HG03159 (cell line): ENCODE data around the gene PTAR1.
A peak's percentile ranks its signal among the peaks of the same experiment; 100 is the strongest.
"Not testable (repeated sequence)": the region's sequence is repeated elsewhere in the genome, so short reads cannot be mapped to it uniquely, and the experiment has no call there.

ENCODE experiments used
- ATAC-seq: cut with Tn5 transposase; IDR thresholded peaks from one replicate; pipeline ENCODE4 v1.9.1; 2021; ENCODE audit warnings: mild to moderate bottlenecking, moderate library complexity; ENCODE audit not compliant: unreplicated experiment

PTAR1 gene, protein sequence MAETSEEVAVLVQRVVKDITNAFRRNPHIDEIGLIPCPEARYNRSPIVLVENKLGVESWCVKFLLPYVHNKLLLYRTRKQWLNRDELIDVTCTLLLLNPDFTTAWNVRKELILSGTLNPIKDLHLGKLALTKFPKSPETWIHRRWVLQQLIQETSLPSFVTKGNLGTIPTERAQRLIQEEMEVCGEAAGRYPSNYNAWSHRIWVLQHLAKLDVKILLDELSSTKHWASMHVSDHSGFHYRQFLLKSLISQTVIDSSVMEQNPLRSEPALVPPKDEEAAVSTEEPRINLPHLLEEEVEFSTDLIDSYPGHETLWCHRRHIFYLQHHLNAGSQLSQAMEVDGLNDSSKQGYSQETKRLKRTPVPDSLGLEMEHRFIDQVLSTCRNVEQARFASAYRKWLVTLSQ

DNA sequence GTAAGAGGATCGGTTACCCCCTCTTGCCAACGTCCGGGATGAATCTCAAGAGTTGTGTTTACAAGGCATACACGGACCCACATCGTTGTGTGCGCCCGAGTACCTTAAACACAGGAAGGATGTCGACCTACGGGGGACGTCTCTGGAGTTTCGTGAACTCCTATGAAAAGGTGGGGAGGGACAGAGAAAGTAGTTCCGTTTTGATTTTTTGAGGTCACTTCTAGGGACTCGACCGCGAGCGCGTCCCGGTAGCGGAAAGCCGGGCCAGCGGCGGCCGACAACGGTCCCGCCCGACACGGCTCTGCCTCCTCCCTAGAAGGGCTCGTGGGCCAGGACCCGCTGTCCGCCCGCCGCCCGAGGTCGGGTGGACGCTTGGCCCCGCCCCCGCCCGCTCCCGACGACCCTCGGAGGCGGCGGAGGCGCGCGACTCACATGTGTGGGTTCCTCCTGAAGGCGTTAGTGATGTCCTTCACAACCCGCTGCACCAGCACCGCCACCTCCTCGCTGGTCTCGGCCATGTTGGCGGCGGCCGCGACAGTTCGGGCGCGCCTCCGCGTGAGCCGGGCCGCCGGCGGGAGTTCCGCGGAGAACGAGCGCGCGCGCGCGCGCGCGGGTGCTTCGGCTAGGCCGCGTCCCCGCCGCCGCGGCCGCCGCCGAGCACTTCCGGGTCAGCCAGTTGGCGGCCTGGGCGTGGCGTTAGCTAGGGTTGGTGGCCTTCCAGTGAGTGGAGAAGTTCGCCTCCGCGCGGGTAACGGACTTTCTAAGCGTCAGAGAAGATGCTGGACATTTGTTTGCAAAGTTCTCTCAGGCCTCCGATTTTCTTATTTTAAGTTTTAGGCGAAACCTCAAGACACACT lies at the start of gene PTAR1:
Gene PTAR1 (minus strand): TSS at position 591 of the 857 bp plus-strand sequence. CDS start 73 bp downstream, at position 518.
- ATAC-seq, result peak; percentile 90

DNA sequence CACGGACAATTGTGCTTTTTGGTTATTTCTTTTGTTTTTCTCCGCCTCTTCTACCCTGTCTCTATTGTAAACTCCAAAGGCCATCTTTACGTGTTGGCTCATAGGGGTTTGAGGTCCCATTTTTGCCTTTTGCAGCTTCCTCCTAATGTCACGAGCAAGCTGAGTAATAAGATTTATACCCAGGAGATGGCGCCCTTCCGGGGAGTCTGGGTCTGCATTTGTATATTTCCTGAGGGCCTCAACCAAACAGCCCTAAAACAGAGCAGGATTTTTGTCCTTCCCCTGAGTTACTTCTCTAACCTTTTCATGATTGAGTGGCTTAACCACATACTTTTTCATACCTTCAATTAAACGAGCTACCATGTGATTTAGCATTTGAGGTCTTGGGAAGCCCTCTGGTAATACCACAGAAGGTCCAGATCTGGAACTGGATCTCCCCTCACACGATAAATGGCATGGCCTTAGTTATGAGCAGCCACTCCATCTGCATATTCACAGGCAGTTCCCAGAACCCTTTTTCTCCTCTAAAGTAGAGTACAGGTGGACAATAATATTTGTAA lies 49.6 kb upstream of the PTAR1 start:
- no peak for ATAC-seq

DNA sequence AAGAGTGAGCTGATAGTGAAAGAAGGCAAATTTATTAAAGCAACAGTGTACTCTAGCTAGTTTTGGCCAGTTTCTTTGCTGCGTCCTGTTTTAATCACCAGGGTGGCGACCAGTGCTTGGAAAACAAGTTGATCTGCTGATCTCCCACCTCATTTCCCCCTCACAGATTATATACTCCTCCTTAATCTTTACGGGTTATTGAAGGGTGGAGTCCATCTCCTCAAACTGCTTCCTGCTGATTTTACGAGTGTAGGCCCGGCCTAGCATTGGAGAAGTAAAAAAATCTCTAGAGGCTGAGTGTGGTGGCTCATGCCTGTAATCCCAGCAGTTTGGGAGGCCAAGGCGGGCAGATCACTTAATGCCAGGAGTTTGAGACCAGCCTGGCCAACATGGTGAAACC lies 46.8 kb upstream of the PTAR1 start:
- no peak for ATAC-seq

DNA sequence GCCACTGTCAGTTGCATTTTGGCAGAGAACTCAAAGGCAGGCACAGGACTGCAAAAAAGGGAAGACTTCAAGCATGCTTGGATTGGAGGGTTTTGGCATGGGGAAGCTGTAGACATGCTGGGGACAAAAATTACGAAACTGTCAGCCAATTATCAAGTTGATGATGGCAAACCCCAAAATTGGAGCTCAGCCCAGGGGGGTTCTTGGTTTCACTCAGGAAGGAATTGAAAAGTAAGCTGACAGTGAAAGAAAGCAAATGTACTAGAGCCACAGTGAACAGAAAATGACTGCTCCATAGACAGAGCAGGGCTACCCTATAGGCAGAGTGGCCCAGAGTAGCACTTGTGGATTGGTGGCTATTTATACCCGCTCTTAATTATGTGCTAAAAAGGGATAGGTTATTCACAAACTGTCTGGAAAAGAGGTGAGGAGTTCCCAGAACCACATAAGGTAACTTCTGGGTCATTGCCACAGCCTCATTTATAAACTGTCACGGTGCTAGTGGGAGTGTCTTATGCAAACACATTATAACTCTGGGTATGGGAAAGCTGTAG lies 46.2 kb upstream of the PTAR1 start:
- ATAC-seq, result no peak

DNA sequence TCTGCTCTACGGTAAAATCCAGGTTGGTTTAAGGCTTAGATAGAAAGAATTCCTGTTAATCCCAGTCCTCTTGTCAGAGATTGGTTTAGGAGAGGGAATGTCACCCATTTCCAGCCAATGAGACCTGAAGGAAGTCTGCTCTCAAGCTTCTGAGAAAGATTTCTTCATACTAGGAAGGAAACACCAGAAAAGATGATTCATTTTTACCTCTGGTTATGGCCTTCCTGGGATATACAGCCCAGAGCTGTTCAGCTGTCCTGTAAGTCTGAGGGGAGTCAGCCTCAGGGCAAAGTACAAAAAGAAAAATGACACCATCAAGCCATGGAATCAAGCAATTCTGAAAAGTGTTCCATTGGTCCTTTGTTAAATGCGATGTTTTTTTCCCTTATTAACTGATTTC lies 42.2 kb upstream of the PTAR1 start:
- no peak for ATAC-seq

DNA sequence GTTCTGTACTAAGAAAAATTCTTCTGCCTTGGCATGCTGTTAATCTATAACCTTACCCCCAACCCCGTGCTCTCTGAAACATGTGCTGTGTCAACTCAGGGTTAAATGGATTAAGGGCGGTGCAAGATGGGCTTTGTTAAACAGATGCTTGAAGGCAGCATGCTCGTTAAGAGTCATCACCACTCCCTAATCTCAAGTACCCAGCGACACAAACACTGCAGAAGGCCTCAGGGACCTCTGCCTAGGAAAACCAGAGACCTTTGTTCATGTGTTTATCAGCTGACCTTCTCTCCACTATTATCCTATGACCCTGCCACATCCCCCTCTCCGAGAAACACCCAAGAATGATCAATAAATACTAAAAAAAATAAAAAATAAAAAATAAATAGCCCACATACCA lies 40.2 kb upstream of the PTAR1 start:
- ATAC-seq, result not testable (repeated sequence)

DNA sequence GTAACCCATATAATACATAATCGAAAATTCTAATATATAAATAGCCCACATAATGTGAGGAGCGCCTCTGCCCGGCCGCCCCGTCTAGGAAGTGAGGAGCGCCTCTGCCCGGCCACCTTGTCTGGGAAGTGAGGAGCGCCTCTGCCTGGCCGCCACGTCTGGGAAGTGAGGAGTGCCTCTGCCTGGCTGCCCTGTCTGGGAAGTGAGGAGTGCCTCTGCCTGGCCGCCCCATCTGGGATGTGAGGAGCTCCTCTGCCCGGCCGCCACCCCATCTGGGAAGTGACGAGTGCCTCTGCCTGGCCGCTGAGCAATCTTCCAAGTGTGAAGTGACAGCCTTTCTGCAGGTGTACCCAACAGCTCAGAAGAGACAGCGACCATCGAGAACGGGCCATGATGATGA lies 39.7 kb upstream of the PTAR1 start:
- not testable (repeated sequence) for ATAC-seq

DNA sequence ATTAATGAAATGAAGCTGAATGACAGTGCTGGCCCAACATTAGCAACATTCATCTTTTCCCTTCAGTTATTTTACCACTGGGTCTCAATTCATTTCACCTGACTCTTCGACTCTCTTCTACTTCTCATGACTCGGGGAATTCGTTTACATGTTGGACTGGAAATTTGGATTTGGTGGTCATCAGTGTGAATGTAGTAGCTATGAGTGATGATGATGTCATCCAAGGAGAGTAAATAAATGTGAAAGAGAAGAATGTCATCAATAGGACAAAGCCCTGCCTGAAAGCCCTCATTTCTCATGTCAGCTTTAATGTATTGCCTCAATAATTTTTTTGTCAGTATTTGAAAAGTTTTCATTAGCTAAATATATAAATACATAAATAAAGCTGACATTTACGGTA lies 38.9 kb upstream of the PTAR1 start:
- ATAC-seq, result no peak

DNA sequence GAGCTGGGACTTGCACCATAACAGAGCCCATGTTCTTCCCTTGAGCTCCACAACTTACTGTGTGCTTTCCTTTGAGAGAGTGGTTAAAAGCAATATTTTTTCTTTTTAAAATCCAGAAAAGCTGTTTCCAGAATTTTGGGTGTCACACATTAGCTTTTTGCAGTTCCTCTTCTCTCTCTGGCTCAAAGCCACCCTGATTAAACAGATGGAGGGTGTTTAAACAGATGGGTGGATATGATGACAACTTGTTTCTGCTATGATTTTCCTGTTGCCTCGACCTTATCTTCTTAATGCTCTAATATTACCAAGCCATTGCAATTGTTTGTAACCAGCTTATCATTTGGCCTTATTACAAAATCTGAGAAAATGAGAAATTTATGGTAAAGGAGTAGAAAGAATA lies 37.9 kb upstream of the PTAR1 start:
- ATAC-seq, result no peak

DNA sequence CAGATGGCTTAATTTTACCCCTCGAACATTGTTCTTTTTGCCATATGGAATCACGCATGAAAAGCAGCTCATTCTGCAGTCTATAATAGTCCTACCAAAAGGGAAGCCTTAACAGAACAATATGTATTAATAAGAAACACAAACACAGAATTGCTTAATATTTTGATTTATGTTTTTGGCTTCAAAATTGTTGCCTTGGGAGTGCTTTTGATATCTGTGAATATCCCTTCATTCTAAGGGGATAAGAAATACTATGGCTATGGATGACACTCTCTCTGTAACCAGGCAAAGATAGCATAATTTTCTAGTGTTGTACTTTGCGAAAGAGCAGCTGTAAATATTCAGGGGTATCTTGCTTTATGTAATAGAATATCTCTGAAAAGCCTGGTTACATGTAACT lies 34.5 kb upstream of the PTAR1 start:
- ATAC-seq, result no peak

DNA sequence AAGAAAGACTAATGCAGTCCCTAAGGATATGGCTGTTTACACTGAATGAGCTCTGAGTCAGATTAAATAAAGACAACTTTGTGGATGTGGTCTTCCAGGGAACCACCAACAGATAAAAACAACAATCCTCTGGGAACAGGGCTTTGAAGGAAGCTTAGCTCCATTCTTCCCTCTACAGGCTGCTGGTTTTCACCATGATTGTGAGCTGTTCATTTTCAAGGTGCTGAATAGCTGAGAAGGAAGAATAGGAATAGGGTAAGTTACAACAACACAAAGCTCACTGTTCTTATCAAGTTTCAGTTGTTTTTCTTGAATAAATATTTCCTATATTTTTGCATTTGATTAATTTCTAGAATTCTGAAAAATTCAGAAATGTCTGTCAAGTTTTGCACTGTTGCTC lies 25.9 kb upstream of the PTAR1 start:
- no peak for ATAC-seq

DNA sequence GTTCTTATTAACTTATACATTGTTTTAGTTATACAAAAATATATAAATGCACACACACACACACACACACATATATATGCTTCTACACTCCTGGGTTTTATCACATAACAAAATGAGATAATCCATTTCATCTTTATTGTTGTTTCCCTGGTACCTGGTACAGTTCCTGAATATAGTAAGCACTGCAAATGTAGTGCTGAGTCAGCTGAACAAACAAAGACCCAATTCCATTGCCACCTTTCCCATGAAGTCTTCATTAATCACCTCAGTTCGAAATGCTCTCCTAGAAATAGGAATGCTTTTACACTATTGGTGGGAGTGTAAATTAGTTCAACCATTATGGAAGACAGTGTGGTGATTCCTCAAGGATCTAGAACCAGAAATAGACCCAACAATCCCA lies 13.4 kb upstream of the PTAR1 start:
- ATAC-seq, result no peak

DNA sequence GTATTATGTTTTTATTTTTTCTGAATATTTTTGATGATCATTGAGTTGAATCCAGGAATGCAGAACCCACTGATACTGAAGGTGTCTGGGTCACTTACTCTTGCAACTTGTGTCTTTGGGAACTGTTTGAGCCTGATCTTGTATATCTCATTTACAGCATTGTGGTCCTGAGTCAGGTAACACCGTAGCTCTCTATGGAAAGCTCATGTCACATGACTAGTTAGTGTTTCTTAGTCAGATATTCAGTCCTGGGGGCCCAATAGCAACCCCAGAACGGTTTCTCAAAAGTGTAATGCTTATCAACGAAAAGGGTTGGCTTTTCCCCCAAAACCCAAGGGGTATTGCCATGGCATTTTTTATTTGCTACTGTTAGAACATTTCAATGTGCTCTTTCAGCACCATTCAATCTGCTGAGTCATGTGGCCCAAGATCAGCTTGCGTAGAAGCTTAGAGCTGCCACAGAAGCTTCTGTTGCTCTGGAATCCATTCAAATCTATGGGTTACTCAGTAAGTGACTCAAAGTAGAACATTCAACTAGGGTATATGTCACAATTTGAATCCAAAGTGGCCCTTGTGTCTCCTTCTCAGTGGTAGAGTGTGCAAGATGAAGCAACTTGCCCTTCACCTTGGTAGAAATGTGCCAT lies 12.1 kb upstream of the PTAR1 start:
- ATAC-seq, result no peak

DNA sequence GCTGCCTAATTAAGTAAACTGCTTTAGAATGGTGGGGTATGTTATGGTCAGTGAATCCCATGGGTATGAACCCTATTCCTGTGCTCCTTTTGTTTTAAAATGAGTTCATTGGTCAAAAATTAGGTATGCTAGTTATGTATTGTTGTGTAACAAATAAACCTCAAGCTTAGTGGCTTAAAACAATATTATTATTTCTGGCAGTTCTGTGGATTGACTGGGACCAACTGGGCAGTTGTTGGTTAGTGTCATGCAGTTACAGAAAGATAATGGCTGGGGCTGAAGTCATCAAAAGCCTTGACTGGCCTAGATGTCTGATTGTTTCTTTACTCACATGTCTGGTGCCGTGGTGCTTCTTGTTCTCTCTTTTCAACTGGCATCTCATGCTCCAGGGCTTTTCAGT lies 8.9 kb upstream of the PTAR1 start:
- no peak for ATAC-seq

DNA sequence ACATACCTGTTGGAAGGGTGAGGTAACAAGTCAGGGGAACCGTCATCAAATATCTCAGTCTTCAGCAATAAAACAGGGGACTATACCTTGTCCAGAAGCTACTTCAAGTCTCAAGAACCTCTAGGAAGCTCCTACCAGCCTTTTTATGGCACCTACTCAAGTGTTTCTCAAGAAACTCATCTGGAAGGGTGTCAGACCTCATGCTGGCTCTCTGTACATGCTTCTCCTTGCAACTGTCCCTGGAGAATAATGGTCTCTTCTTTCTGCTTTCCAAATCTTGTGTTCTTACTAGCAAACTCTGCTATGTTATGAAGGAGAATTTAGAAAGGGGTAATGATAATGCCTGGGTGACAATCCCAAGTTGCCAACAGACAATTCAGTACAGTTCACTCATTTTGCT lies 8.3 kb upstream of the PTAR1 start:
- no peak for ATAC-seq

DNA sequence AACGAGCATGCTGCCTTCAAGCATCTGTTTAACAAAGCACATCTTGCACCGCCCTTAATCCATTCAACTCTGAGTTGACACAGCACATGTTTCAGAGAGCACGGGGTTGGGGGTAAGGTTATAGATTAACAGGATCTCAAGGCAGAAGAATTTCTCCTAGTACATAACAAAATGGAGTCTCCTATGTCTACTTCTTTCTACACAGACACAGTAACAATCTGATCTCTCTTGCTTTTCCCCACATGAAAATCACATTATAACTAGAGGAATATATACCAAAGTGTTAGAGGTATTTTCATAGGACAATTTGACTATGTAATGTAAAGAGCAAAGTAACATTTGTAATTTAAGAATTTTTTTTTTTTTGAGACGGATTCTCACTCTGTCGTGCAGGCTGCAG lies 4.1 kb upstream of the PTAR1 start:
- not testable (repeated sequence) for ATAC-seq

DNA sequence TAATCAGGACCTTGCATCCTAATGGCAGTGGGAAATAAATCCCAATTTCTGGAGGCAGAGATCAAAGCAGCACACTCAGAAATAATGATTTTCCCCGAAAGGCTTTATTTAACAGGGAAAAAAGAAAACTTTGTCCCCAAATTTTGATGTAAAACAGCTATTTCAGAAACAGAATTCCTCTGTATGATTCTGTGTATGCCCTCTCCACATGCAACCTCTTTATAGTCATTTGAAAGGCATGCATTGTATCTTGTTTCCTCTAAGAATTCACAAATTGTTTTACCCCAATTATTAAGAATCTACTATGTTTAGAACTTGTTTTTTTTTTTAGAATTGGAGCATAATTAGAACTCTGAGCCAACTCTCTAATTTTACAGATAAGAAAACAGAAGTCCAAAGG lies 2.7 kb upstream of the PTAR1 start:
- no peak for ATAC-seq

DNA sequence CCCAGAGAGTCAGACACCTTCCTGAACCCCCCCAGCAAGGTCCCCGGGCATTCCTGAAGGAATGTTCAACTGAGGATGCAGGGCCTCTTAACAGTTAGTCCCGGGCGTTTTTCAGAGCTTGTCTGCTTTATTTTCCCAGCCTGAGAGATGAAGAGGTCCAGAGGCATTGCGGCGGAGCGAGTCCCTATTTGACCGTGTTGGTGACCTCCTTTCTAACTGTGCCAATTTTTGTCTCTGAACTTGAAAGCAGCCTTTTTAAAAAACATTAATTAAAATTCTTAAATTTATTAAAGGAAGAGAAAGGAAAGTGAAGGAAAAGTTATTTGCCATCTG lies 433 bp upstream of the PTAR1 start:
- ATAC-seq, result peak; percentile 1

DNA sequence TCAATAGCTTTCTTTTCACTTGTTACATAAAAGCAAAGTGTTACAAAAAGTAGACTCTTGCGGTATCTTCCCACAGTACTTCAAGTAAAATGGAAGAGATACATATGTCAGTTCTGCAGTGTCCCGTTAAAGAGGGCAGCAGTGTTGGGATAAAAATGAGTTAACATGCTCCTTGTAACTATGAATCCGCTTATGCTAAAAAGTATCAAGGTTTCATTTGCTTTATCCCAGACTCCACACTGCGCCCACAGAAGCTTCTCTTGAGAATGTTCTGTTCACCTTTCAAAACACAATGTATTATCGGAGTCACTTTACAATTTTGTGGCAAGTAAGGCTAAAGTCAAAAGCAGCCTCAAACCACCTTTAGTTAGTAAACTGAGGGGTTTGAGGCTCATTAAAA lies 790 bp downstream of the PTAR1 start:
- peak; percentile 3 for ATAC-seq

DNA sequence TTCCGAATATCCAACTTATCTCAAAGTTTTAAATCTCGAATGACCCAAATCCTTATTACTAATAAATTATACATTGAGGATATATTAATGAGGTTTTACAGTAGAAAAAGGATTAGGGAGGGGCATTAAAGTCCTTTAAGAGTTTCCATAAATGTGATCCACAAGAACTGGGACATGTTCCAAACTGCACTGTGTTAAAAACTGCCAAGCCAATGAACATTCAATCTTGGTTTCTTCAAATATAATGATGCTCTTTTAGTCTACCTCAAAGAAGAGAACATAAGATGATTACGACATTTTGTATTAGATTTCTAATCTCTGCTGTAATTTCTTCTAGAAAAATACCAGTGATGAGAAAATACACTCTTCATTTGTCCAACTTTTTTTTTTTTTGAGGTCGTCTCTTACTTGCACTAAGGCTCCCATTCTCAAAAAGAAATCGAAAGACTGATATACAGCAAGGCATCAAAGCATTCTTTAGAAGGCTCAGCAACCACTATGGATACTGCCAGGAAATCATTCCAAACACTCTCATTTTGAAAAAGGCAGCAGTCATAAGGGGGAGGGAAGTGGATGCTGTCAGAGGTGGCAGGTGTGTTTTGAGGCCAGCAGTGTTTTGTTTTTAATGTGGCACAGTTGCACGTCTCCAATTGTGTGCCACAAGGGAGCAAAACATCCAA lies 1.7 kb downstream of the PTAR1 start:
- ATAC-seq, result no peak

DNA sequence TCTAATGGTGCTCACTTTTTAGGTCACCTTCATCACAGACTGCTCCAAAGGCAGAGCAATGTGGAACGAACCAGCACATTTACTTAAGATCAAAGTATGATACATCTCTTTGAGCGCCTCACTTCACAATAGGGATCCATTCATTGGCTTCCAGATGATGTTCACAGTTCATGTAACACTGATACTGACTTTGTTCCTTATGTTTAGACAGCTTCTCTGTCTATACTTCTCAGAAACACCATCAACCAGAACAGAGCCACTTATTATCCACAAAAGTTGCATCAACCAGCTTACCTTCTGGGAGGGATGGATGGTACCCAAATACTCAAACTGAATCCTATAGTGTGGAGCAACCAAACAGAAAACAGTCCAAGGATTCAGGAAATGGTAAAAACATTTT lies 4.6 kb downstream of the PTAR1 start:
- ATAC-seq, result no peak
